ENCODE results near the gene PRKG1.

Gene PRKG1

GRCh38 chr10:51654918-51655317, 580.6 kb downstream of the PRKG1 start:
- Histone ChIP-seq H2AFZ (ENCODE audit: low read length) (no peak overlapping the region), H2BK12ac (ENCODE audit: low read length) (no peak overlapping the region), H2BK5ac (ENCODE audit: low read length) (no peak overlapping the region), H4K8ac (ENCODE audit: low read depth, low read length) (no peak overlapping the region), H3K36me3 (replicated peaks in 1 of 2; ENCODE audit: control insufficient read depth in 2 of 2, insufficient read depth in 2 of 2, low read length in 2 of 2) (no peaks in the 10 kb centered on the region), H3K9ac (ENCODE audit: low read depth, low read length, poor library complexity) (no peak overlapping the region), H2AK5ac (ENCODE audit: low read depth, low read length) (no peak overlapping the region), H3K4me3 (ENCODE audit: low read length in 2 of 2) (no peak overlapping the region), H3K27me3 (ENCODE audit: control insufficient read depth in 3 of 3, insufficient read depth in 3 of 3, low read depth in 1 of 3, low read length in 3 of 3) (no peaks in the 10 kb centered on the region), H3K4ac (ENCODE audit: low read length) (no peak overlapping the region), H4K91ac (ENCODE audit: low read depth, low read length, poor library complexity) (no peak overlapping the region), H3K9me3 (replicated peaks in 1 of 2; ENCODE audit: control insufficient read depth in 2 of 2, insufficient read depth in 1 of 2, low read depth in 1 of 2, low read length in 2 of 2) (no peaks in the 10 kb centered on the region), H2BK15ac (ENCODE audit: low read length) (no peak overlapping the region), H3K4me2 (ENCODE audit: insufficient read depth, low read length, poor library complexity, severe bottlenecking) (no peak overlapping the region), H2BK120ac (ENCODE audit: low read depth, low read length) (no peak overlapping the region), H3K4me1 (ENCODE audit: control insufficient read depth in 2 of 2, insufficient read depth in 1 of 2, low read depth in 1 of 2, low read length in 2 of 2) (peaks cover 0 to 3% of the 10 kb centered on the region in 2 donors), H3K23ac (ENCODE audit: low read depth, low read length, poor library complexity) (no peak overlapping the region), H3K18ac (ENCODE audit: low read length) (no peak overlapping the region), H3K27ac (replicated peaks; ENCODE audit: low read length) (no peak overlapping the region), H3K14ac (ENCODE audit: low read length) (no peak overlapping the region), H3K79me1 (ENCODE audit: low read depth, low read length) (no peaks in the 10 kb centered on the region)
- no CpG with 5 or more reads among the region's 1 CpG for WGBS, 2 donors (ENCODE audit: extremely low coverage in 2 of 2, insufficient read length in 2 of 2, insufficient replicate concordance in 1 of 2)
- no peak for DNase-seq (ENCODE audit: low spot score)

- H3K4me3 ChIP-seq (ENCODE audit: low read length in 2 of 2) = no peak overlapping the region
- no peak overlapping the region for H3K18ac ChIP-seq (ENCODE audit: low read length)
- H2BK15ac ChIP-seq (ENCODE audit: low read length) = no peak overlapping the region
- no peaks in the 10 kb centered on the region for H3K9me3 ChIP-seq (replicated peaks in 1 of 2; ENCODE audit: control insufficient read depth in 2 of 2, insufficient read depth in 1 of 2, low read depth in 1 of 2, low read length in 2 of 2)
- H4K8ac ChIP-seq (ENCODE audit: low read depth, low read length) = no peak overlapping the region
- H3K4me1 ChIP-seq (ENCODE audit: control insufficient read depth in 2 of 2, insufficient read depth in 1 of 2, low read depth in 1 of 2, low read length in 2 of 2) = peaks cover 0 to 3% of the 10 kb centered on the region in 2 donors
- no peak overlapping the region for H3K14ac ChIP-seq (ENCODE audit: low read length)
- no peak overlapping the region for H4K91ac ChIP-seq (ENCODE audit: low read depth, low read length, poor library complexity)
- no peak overlapping the region for H2BK12ac ChIP-seq (ENCODE audit: low read length)
- DNase-seq (ENCODE audit: low spot score) = no peak
- no CpG with 5 or more reads among the region's 3 CpGs for WGBS, 2 donors (ENCODE audit: extremely low coverage in 2 of 2, insufficient read length in 2 of 2, insufficient replicate concordance in 1 of 2)
- no peak overlapping the region for H2AFZ ChIP-seq (ENCODE audit: low read length)
- no peaks in the 10 kb centered on the region for H3K27me3 ChIP-seq (ENCODE audit: control insufficient read depth in 3 of 3, insufficient read depth in 3 of 3, low read depth in 1 of 3, low read length in 3 of 3)
- no peak overlapping the region for H3K23ac ChIP-seq (ENCODE audit: low read depth, low read length, poor library complexity)
- no peak overlapping the region for H3K4me2 ChIP-seq (ENCODE audit: insufficient read depth, low read length, poor library complexity, severe bottlenecking)
- H2AK5ac ChIP-seq (ENCODE audit: low read depth, low read length) = no peak overlapping the region
- H3K36me3 ChIP-seq (replicated peaks in 1 of 2; ENCODE audit: control insufficient read depth in 2 of 2, insufficient read depth in 2 of 2, low read length in 2 of 2) = no peaks in the 10 kb centered on the region
- no peak overlapping the region for H2BK5ac ChIP-seq (ENCODE audit: low read length)
- no peak overlapping the region for H3K27ac ChIP-seq (replicated peaks; ENCODE audit: low read length)
- H3K4ac ChIP-seq (ENCODE audit: low read length) = no peak overlapping the region
- H3K79me1 ChIP-seq (ENCODE audit: low read depth, low read length) = no peaks in the 10 kb centered on the region
- no peak overlapping the region for H2BK120ac ChIP-seq (ENCODE audit: low read depth, low read length)
- no peak overlapping the region for H3K9ac ChIP-seq (ENCODE audit: low read depth, low read length, poor library complexity)
Measured at GRCh38 chr10:51656503-51656902, 582.2 kb downstream of the PRKG1 start.

- Histone ChIP-seq H4K91ac (ENCODE audit: low read depth, low read length, poor library complexity) (no peak overlapping the region), H3K4me2 (ENCODE audit: insufficient read depth, low read length, poor library complexity, severe bottlenecking) (no peak overlapping the region), H3K18ac (ENCODE audit: low read length) (no peak overlapping the region), H2AK5ac (ENCODE audit: low read depth, low read length) (no peak overlapping the region), H3K27me3 (ENCODE audit: control insufficient read depth in 3 of 3, insufficient read depth in 3 of 3, low read depth in 1 of 3, low read length in 3 of 3) (no peaks in the 10 kb centered on the region), H4K8ac (ENCODE audit: low read depth, low read length) (no peak overlapping the region), H3K27ac (replicated peaks; ENCODE audit: low read length) (no peak overlapping the region), H3K9me3 (replicated peaks in 1 of 2; ENCODE audit: control insufficient read depth in 2 of 2, insufficient read depth in 1 of 2, low read depth in 1 of 2, low read length in 2 of 2) (no peaks in the 10 kb centered on the region), H2BK15ac (ENCODE audit: low read length) (no peak overlapping the region), H3K4me3 (ENCODE audit: low read length in 2 of 2) (no peak overlapping the region), H3K36me3 (replicated peaks in 1 of 2; ENCODE audit: control insufficient read depth in 2 of 2, insufficient read depth in 2 of 2, low read length in 2 of 2) (no peaks in the 10 kb centered on the region), H2BK120ac (ENCODE audit: low read depth, low read length) (no peak overlapping the region), H3K4me1 (ENCODE audit: control insufficient read depth in 2 of 2, insufficient read depth in 1 of 2, low read depth in 1 of 2, low read length in 2 of 2) (peaks cover 0 to 3% of the 10 kb centered on the region in 2 donors), H2BK5ac (ENCODE audit: low read length) (no peak overlapping the region), H3K4ac (ENCODE audit: low read length) (no peak overlapping the region), H3K9ac (ENCODE audit: low read depth, low read length, poor library complexity) (no peak overlapping the region), H2BK12ac (ENCODE audit: low read length) (no peak overlapping the region), H3K14ac (ENCODE audit: low read length) (no peak overlapping the region), H2AFZ (ENCODE audit: low read length) (no peak overlapping the region), H3K79me1 (ENCODE audit: low read depth, low read length) (no peaks in the 10 kb centered on the region), H3K23ac (ENCODE audit: low read depth, low read length, poor library complexity) (no peak overlapping the region)
- DNase-seq (ENCODE audit: low spot score) = no peak
- no CpG with 5 or more reads among the region's 2 CpGs for WGBS, 2 donors (ENCODE audit: extremely low coverage in 2 of 2, insufficient read length in 2 of 2, insufficient replicate concordance in 1 of 2)
Measured at GRCh38 chr10:51658000-51658399, 583.7 kb downstream of the PRKG1 start.

GRCh38 chr10:51659344-51659743, 585.1 kb downstream of the PRKG1 start:
- no peak overlapping the region for H4K8ac ChIP-seq (ENCODE audit: low read depth, low read length)
- H2AFZ ChIP-seq (ENCODE audit: low read length) = no peak overlapping the region
- no peak overlapping the region for H3K18ac ChIP-seq (ENCODE audit: low read length)
- H3K4ac ChIP-seq (ENCODE audit: low read length) = no peak overlapping the region
- no peak overlapping the region for H3K23ac ChIP-seq (ENCODE audit: low read depth, low read length, poor library complexity)
- H3K36me3 ChIP-seq (replicated peaks in 1 of 2; ENCODE audit: control insufficient read depth in 2 of 2, insufficient read depth in 2 of 2, low read length in 2 of 2) = no peaks in the 10 kb centered on the region
- H2BK15ac ChIP-seq (ENCODE audit: low read length) = no peak overlapping the region
- H3K9ac ChIP-seq (ENCODE audit: low read depth, low read length, poor library complexity) = no peak overlapping the region
- H2BK5ac ChIP-seq (ENCODE audit: low read length) = no peak overlapping the region
- H3K14ac ChIP-seq (ENCODE audit: low read length) = no peak overlapping the region
- H3K4me1 ChIP-seq (ENCODE audit: control insufficient read depth in 2 of 2, insufficient read depth in 1 of 2, low read depth in 1 of 2, low read length in 2 of 2) = peaks cover 0 to 3% of the 10 kb centered on the region in 2 donors
- H3K79me1 ChIP-seq (ENCODE audit: low read depth, low read length) = no peaks in the 10 kb centered on the region
- H2BK12ac ChIP-seq (ENCODE audit: low read length) = no peak overlapping the region
- WGBS, 2 donors (ENCODE audit: extremely low coverage in 2 of 2, insufficient read length in 2 of 2, insufficient replicate concordance in 1 of 2) = no CpG with 5 or more reads among the region's 1 CpG
- H2BK120ac ChIP-seq (ENCODE audit: low read depth, low read length) = no peak overlapping the region
- H3K9me3 ChIP-seq (replicated peaks in 1 of 2; ENCODE audit: control insufficient read depth in 2 of 2, insufficient read depth in 1 of 2, low read depth in 1 of 2, low read length in 2 of 2) = no peaks in the 10 kb centered on the region
- no peak for DNase-seq (ENCODE audit: low spot score)
- no peak overlapping the region for H3K4me2 ChIP-seq (ENCODE audit: insufficient read depth, low read length, poor library complexity, severe bottlenecking)
- no peak overlapping the region for H3K4me3 ChIP-seq (ENCODE audit: low read length in 2 of 2)
- H3K27me3 ChIP-seq (ENCODE audit: control insufficient read depth in 3 of 3, insufficient read depth in 3 of 3, low read depth in 1 of 3, low read length in 3 of 3) = no peaks in the 10 kb centered on the region
- no peak overlapping the region for H2AK5ac ChIP-seq (ENCODE audit: low read depth, low read length)
- no peak overlapping the region for H4K91ac ChIP-seq (ENCODE audit: low read depth, low read length, poor library complexity)
- H3K27ac ChIP-seq (replicated peaks; ENCODE audit: low read length) = no peak overlapping the region
